Activated T-cell treated with anti-CD3 and anti-CD28 coated beads, Interleukin-2, amount 50 U/mL, for 24 hours (primary cell): ENCODE data around the gene CPAMD8.
"Not testable (repeated sequence)": the region's sequence is repeated elsewhere in the genome, so short reads cannot be mapped to it uniquely, and the experiment has no call there.

Experiments used
- DNase-seq: peaks from one replicate; pipeline ENCODE4 v3.0.0-alpha.2; 2020
- H3K27ac Mint-ChIP-seq: 2 replicates; pipeline ENCODE4 v1.8.0; 2020; ENCODE audit warnings: mild to moderate bottlenecking, mixed read lengths
- H3K27me3 Mint-ChIP-seq: 2 replicates; pipeline ENCODE4 v1.8.0; 2020; ENCODE audit warnings: mixed read lengths
- H3K36me3 Mint-ChIP-seq: 2 replicates; pipeline ENCODE4 v1.8.0; 2020; ENCODE audit warnings: low read depth, mixed read lengths
- H3K4me1 Mint-ChIP-seq: 2 replicates; pipeline ENCODE4 v1.8.0; 2020; ENCODE audit warnings: low read depth, mixed read lengths
- H3K4me3 Mint-ChIP-seq: 2 replicates; pipeline ENCODE4 v1.8.0; 2020; ENCODE audit warnings: mild to moderate bottlenecking, moderate library complexity, mixed read lengths
- H3K9me3 Mint-ChIP-seq: 2 replicates; pipeline ENCODE4 v1.8.0; 2020; ENCODE audit warnings: mixed read lengths

The CPAMD8 gene

GRCh38 chr19:16998635-16999194, 27.9 kb downstream of the CPAMD8 start:
- Mint-ChIP-seq H3K36me3 (no peaks in the 10 kb centered on the region), H3K9me3 (peaks cover 9% of the 10 kb centered on the region), H3K27me3 (no peaks in the 10 kb centered on the region), H3K27ac (no peak overlapping the region), H3K4me3 (no peak overlapping the region), H3K4me1 (peaks cover 14% of the 10 kb centered on the region)
- no peak for DNase-seq

DNA sequence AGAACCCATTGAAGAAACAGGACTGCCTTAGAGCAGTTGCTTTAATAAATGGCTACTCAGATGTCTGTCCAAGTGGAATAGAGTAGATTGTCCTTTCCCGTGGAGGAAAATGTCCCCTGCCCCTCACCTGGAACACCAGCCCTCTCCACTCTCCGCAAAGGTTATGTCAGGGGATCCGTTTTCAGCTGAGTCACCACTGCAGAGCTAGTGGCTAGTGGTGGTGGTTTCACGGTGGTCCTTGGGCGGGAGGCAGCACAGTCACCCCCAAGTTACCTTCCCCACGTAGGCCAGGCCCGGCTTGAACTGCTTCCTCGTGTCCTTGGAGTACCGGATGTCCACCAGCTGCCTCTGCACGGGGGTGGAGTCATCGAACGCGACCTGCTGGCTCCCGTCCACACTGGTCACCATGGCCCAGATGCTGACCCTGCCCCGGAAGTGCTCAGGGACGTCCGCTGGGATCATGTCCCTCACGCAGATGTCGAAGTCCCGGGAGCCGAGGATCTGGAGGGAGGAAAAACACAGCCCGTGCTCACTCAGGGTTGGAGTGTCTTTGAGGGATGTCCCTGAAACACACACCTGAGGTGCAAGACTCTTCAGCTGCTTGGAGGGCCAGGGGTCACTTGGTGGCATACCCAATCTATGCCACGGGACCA, 29.6 kb downstream of the CPAMD8 start:
- H3K9me3 Mint-ChIP-seq = not testable (repeated sequence)

GRCh38 chr19:16988661-16989060, 37.9 kb downstream of the CPAMD8 start:
- Mint-ChIP-seq H3K36me3 (no peaks in the 10 kb centered on the region), H3K4me1 (no peaks in the 10 kb centered on the region), H3K27me3 (peaks cover 2% of the 10 kb centered on the region), H3K4me3 (no peak overlapping the region), H3K9me3 (peaks cover 4% of the 10 kb centered on the region), H3K27ac (no peak overlapping the region)
- no peak for DNase-seq

More for the DNA sequence above, 29.6 kb downstream of the CPAMD8 start:
- not testable (repeated sequence) for DNase-seq, H3K4me1 Mint-ChIP-seq, H3K27ac Mint-ChIP-seq, H3K36me3 Mint-ChIP-seq, H3K27me3 Mint-ChIP-seq, H3K4me3 Mint-ChIP-seq

DNA sequence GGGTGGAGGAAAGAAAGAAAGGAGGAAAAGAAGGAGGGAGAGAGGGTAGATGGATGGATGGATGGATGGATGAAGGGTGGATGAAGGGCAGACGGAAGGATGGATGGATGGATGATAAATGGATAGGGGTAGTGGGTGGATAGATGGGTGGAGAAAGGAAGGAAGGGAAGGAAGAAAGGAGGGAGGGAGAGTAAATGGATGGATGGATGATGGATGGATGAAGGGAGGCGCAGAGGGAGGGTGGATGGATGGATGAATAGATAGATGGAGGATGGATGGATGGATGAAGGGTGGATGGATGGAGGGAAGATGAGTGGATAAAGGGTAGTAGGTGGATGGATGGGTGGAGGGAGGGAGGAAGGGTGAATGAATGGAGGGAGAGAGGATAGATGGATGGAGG, 41.2 kb downstream of the CPAMD8 start:
- no peak overlapping the region for H3K4me3 Mint-ChIP-seq
- no peaks in the 10 kb centered on the region for H3K27me3 Mint-ChIP-seq
- no peak for DNase-seq
- H3K27ac Mint-ChIP-seq = no peak overlapping the region
- no peaks in the 10 kb centered on the region for H3K4me1 Mint-ChIP-seq
- H3K9me3 Mint-ChIP-seq = peaks cover 4% of the 10 kb centered on the region
- H3K36me3 Mint-ChIP-seq = no peaks in the 10 kb centered on the region

- H3K9me3 Mint-ChIP-seq, H3K27me3 Mint-ChIP-seq, H3K36me3 Mint-ChIP-seq, H3K4me3 Mint-ChIP-seq, DNase-seq, H3K4me1 Mint-ChIP-seq, H3K27ac Mint-ChIP-seq: not testable (repeated sequence)
These were observed 44.0 kb downstream of the CPAMD8 start for GRCh38 chr19:16982586-16982985.

DNA sequence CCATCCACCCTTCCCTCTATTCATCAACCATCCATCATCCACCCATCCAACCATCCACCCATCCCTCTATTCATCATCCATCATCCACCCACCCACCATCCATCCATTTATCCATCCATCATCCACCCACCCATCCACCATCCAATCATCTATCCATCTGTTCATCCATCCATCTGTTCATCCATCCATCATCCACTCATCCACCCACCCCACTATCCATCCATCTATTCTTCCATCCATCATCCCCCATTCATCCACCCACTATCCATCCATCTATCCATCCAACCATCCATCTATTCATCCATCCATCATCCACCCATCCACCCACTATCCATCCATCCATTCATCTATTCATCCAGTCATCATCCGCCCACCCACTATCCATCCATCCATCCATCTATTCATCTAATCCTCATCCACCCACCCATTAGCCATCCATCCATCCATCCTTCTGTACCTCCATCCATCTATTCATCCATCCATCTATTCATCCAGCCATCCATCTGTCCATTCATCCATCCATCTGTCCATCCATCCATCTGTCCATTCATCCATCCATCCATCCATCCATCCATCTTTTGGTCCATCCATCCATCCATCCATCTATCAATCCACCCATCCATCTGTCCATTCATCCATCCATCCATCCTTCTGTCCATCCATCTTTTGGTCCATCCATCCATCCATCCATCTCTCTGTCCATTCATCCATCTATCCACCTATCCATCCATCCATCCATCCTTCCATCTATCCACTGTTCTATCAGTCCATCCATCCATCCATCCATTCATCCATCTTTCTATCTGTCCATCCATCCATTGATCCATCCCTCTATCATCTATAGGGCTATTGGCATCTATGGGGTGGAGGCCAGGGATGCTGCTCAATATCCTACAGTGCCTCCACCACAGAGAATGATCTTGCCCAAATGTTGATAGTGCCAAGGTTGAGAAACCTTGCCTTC, 47.5 kb downstream of the CPAMD8 start:
- H3K9me3 Mint-ChIP-seq = no peaks in the 10 kb centered on the region

GRCh38 chr19:16978156-16978555, 48.5 kb downstream of the CPAMD8 start:
- Mint-ChIP-seq H3K27ac (no peak overlapping the region), H3K9me3 (no peaks in the 10 kb centered on the region), H3K4me3 (no peak overlapping the region), H3K36me3 (no peaks in the 10 kb centered on the region), H3K4me1 (no peaks in the 10 kb centered on the region), H3K27me3 (peaks cover 5% of the 10 kb centered on the region)
- DNase-seq = no peak

More for the DNA sequence above, 47.5 kb downstream of the CPAMD8 start:
- Mint-ChIP-seq H3K27ac (no peak overlapping the region), H3K36me3 (no peaks in the 10 kb centered on the region), H3K4me3 (no peak overlapping the region), H3K27me3 (peaks cover 5% of the 10 kb centered on the region), H3K4me1 (no peaks in the 10 kb centered on the region)
- DNase-seq = no peak

- Mint-ChIP-seq H3K27me3 (peaks cover 5% of the 10 kb centered on the region), H3K9me3 (no peaks in the 10 kb centered on the region), H3K4me3 (no peak overlapping the region), H3K36me3 (no peaks in the 10 kb centered on the region), H3K4me1 (no peaks in the 10 kb centered on the region), H3K27ac (no peak overlapping the region)
- DNase-seq = no peak
These were observed 49.3 kb downstream of the CPAMD8 start for GRCh38 chr19:16977306-16977705.

DNA sequence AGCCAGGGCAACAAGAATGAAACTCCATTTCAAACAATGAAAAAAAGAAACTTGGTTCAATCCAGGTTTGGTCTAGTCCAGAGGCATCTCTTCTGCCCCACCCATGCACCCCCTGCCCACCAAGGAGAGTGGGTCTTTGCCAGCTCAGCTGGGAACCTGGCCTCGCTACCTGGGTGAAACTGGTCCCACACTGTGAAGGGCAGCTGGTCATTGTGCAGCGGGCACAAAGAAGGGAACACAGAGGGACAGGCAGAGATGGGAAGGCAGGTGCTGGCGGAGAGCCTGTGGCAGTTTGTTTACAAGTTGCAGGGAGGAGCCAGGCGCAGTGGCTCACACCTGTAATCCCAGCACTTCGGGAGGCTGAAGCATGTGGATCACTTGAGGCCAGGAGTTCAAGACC, 50.2 kb downstream of the CPAMD8 start:
- H3K4me3 Mint-ChIP-seq = no peak overlapping the region
- no peaks in the 10 kb centered on the region for H3K9me3 Mint-ChIP-seq
- no peaks in the 10 kb centered on the region for H3K36me3 Mint-ChIP-seq
- no peaks in the 10 kb centered on the region for H3K4me1 Mint-ChIP-seq
- no peak overlapping the region for H3K27ac Mint-ChIP-seq
- DNase-seq = no peak
- peaks cover 5% of the 10 kb centered on the region for H3K27me3 Mint-ChIP-seq

- Mint-ChIP-seq H3K27me3 (no peaks in the 10 kb centered on the region), H3K9me3 (peaks cover 12% of the 10 kb centered on the region), H3K4me1 (no peaks in the 10 kb centered on the region), H3K36me3 (no peaks in the 10 kb centered on the region), H3K4me3 (no peak overlapping the region), H3K27ac (no peak overlapping the region)
- no peak for DNase-seq
These were observed 55.8 kb downstream of the CPAMD8 start for GRCh38 chr19:16970821-16971220.

- DNase-seq = no peak
- no peaks in the 10 kb centered on the region for H3K36me3 Mint-ChIP-seq
- H3K27me3 Mint-ChIP-seq = peaks cover 7% of the 10 kb centered on the region
- H3K4me1 Mint-ChIP-seq = no peaks in the 10 kb centered on the region
- H3K9me3 Mint-ChIP-seq = peaks cover 12% of the 10 kb centered on the region
- no peak overlapping the region for H3K27ac Mint-ChIP-seq
- H3K4me3 Mint-ChIP-seq = no peak overlapping the region
These were observed 57.5 kb downstream of the CPAMD8 start for GRCh38 chr19:16969135-16969534.

DNA sequence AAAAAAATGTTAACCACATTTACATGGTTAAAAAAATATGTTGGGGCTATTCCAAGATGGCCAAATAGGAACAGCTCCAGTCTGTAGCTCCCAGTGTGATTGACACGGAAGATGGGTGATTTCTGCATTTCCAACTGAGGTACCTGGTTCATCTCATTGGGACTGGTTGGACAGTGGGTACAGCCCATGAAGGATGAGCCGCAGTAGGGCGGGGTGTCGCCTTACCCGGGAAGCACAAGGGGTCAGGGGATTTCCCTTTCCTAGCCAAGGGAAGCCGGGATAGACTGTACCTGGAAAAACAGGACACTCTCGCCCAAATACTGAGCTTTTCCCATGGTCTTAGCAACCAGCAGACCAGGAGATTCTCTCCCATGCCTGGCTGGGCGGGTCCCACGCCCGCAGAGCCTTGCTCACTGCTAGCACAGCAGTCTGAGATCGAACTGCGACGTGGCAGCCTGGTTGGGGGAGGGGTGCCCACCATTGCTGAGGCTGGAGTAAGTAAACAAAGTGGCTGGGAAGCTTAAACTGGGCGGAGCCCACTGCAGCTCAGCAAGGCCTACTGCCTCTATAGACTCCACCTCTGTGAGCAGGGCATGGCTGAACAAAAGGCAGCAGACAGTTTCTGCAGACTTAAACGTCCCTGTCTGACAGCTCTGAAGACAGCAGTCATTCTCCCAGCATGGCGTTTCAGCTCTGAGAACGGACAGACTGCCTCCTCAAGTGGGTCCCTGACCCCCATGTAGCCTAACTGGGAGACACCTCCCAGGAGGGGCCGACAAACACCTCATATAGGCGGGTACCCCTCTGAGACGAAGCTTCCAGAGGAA, 65.4 kb downstream of the CPAMD8 start:
- not testable (repeated sequence) for H3K4me3 Mint-ChIP-seq, H3K4me1 Mint-ChIP-seq, H3K36me3 Mint-ChIP-seq, H3K27ac Mint-ChIP-seq, H3K9me3 Mint-ChIP-seq, DNase-seq
- peaks cover 39% of the 10 kb centered on the region for H3K27me3 Mint-ChIP-seq

GRCh38 chr19:16958277-16958676, 68.3 kb downstream of the CPAMD8 start:
- H3K4me3 Mint-ChIP-seq, H3K4me1 Mint-ChIP-seq: not testable (repeated sequence)

GRCh38 chr19:16957855-16958254, 68.8 kb downstream of the CPAMD8 start:
- Mint-ChIP-seq H3K9me3 (peaks cover 3% of the 10 kb centered on the region), H3K36me3 (no peaks in the 10 kb centered on the region), H3K27ac (no peak overlapping the region), H3K27me3 (peaks cover 36% of the 10 kb centered on the region), H3K4me3 (no peak overlapping the region), H3K4me1 (no peaks in the 10 kb centered on the region)
- no peak for DNase-seq

More at GRCh38 chr19:16958277-16958676, 68.3 kb downstream of the CPAMD8 start:
- H3K9me3 Mint-ChIP-seq, DNase-seq, H3K27ac Mint-ChIP-seq, H3K36me3 Mint-ChIP-seq: not testable (repeated sequence)
- peaks cover 32% of the 10 kb centered on the region for H3K27me3 Mint-ChIP-seq
